Bronchial smooth muscle cell (primary cell): ENCODE measurements around the gene NUP62. TPM values are rescaled to one million over a fixed set of nuclear protein-coding genes. Genes with fewer than 3 reads are reported as not detected.

Experiments used
- total RNA-seq: library from RNA; depleted of rRNA; stranded (reverse); fragments of >200 nt; gene quantifications from 2 replicates; pipeline ENCODE4 v1.2.1, GENCODE V29; 2014

Gene NUP62
- 13.7 and 14.3 TPM in 2 replicates for total RNA-seq

GRCh38 chr19:49929121-49929610 lies at the start of gene NUP62, which contains the start of gene ATF5:
NUP62 (minus strand) TSS chr19:49929504; CDS start chr19:49909807, 19,697 bp downstream.
ATF5 (plus strand) TSS chr19:49929205; CDS start chr19:49930851, 1,646 bp downstream.

DNA sequence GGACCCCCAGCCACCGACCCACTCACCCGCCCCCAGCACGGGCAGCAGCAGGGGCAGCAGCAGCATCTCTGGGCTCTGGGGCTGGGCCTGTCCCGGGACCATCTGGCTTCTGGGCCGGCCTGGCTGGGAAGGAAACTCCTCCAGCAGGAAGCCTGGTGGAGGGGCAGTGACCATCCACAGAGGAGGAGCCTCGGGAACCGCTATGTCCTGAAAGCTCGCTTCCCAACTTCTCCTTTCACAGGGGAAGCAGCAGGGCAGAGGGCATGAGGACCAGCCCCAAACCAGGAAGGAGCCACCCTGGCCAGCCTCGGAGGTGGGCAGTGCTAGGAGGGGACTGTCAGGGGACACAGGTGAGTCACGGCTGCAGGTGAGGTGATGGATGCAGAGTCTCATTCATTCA lies 31.7 kb upstream of the NUP62 start, which contains the start of gene SIGLEC11:
SIGLEC11 (minus strand) TSS at position 193 of the 400 bp plus-strand sequence; CDS start at position 102, 91 bp downstream.

DNA sequence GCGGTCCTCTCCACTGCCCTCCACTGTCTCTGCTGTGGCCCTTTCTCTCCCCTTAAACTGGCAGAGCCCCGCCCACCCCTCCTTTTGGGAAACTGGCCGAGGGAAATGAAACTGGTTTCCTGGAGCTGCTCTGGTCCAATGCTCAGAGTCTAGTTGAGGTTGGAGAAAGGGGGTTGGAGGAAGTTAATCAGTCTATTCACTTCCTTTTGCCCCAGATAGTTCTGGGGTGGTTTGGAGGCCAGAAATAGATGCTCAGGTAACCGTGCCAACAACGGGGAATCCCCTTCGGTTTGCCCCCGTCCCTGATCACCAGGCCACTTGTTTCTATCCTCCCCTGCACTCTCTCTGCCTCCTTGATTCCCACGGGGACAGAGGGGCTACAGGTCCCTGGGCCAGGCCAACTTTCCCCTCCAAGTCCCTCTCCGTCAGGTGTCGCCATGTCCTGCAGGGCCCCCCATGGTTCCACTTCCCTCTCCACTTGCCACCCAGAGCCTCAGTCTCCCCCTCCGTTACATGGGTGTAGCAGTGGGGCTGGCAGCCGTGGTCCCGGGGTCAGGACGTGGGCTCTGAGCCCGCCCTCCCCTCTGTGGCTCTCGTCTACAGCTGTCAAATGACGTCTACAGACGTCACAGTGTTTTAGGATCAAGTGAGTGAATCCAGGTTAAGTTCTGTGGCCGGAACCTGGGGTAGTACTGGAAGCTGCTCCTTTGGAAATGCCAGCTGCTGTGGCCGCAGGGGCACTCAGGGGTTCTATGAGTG lies 32.3 kb downstream of the NUP62 start, which contains the start of gene IL4I1:
IL4I1 (minus strand) TSS at position 25 of the 759 bp plus-strand sequence. CDS start 727 bp downstream, outside the sequence.

DNA sequence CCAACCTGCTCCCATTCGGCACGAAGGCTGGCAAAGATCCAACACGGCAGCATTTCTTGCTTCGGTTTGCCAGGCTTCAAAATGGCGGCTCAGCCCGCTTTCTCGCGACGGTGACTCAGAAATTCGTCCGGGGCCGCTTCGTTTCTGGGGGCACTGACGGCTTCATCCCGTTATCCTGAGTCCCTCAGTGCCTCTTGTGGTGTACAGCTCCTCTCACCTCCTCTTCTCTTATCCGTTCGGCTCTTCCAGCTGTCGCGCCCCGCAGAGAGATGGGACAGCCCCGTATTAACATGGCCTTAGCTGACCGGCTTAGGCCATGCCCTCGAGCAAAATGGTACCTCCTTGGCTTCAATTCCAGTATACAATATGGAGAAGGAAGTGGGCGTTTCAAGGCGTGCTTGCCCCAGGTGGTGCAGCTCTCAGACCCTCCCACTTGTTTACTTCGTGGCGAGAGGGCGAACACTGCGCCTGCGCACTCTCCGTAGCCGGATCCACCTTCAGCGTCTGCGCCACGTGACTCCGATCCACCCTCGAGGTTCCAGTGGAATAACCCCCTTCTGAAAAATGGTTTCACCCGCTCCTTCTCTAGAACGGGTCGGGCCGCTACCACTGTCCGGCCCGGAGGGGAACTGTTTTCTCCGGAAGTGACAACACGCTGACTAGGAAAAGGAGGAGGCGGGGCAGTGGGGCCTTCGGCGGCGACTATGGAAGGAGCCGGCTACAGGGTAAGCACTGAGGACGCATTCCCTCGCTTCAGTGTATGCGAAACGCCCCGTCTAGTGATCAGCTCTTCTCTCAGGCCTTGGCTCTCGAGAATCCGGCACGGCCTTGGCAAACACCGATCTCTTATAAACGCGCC lies 52.1 kb downstream of the NUP62 start, which contains the start of the genes AKT1S1 and TBC1D17:
AKT1S1 (minus strand) TSS at position 336 of the 859 bp plus-strand sequence. CDS start 4,060 bp downstream, outside the sequence.
TBC1D17 (plus strand) TSS at position 683 of the 859 bp plus-strand sequence; CDS start at position 705, 22 bp downstream.

DNA sequence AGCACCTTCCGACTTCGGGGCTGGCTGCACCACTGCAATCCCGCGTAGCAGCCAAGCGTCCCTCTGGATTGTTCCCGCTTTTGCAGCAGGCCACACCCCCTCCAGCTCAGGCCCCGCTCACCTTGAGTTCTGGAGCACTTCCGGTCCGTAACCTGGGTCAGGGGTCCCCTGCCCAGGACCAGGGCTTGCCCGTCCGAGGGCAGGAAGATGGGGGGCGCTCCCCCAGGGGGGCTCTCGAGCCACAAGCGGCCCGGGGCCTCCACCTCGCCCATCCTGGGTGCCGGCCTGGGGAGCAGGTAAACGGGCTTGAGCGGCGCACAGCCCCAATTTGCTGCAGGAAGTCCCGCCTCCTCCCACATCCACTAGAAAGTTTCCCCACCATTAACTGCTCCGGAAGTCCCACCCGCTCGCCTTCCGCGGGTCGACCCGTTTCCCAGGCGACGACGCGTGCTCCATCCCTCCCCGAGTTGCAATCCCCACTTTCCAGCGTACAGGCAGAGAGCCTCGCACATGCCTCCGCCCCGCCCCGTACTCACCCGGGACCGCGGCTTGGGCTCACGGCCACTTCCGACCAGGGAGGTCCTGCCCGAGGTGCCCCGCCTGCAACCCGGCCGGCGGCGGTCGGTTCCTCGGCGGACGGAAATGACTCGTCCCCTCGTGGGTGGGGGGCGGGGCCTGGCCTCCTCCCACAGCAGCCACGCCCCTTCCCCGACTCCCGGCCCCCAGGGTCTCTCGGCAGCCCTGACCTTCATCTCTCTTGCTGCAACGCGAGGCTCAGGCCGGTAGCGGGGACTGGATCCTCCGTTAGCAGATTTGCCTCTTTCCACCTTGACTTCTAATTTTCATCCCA lies 62.1 kb downstream of the NUP62 start, which contains the start of gene PNKP:
PNKP (minus strand) TSS at position 644 of the 850 bp plus-strand sequence; CDS start at position 272, 372 bp downstream.

Other genes starting within 250 kb of the NUP62 start
- gene ADM5, start 239.9 kb downstream of the NUP62 start, total RNA-seq = 0.17 and 0.47 TPM in 2 replicates
- 26.6 and 34.5 TPM in 2 replicates for gene CPT1C, start 238.4 kb downstream of the NUP62 start, total RNA-seq
- 0.26 and 0.32 TPM in 2 replicates for gene TSKS, start 166.2 kb downstream of the NUP62 start, total RNA-seq
- gene AP2A1, start 162.5 kb downstream of the NUP62 start, total RNA-seq = 69.2 and 78.0 TPM in 2 replicates
- 28.5 and 33.1 TPM in 2 replicates for gene FUZ, start 116.2 kb downstream of the NUP62 start, total RNA-seq
- gene MED25, start 111.2 kb downstream of the NUP62 start, total RNA-seq = 13.2 and 13.3 TPM in 2 replicates
- gene PTOV1, start 78.3 kb downstream of the NUP62 start, total RNA-seq = 61.8 and 67.4 TPM in 2 replicates
- gene PNKP, start 61.9 kb downstream of the NUP62 start, total RNA-seq = 31.1 and 38.3 TPM in 2 replicates
- 9.2 and 9.6 TPM in 2 replicates for gene AKT1S1, start 52.1 kb downstream of the NUP62 start, total RNA-seq
- gene TBC1D17, start 51.8 kb downstream of the NUP62 start, total RNA-seq = 10.8 and 11.5 TPM in 2 replicates
- 0.47 and 0.52 TPM in 2 replicates for gene IL4I1, start 32.6 kb downstream of the NUP62 start, total RNA-seq
- gene ATF5, start 299 bp downstream of the NUP62 start, total RNA-seq = 11.7 and 32.0 TPM in 2 replicates
- gene SIGLEC11, start 31.7 kb upstream of the NUP62 start, total RNA-seq = not detected in 2 replicates
- 17.7 and 19.4 TPM in 2 replicates for gene VRK3, start 95.9 kb upstream of the NUP62 start, total RNA-seq
- 4.6 and 5.5 TPM in 2 replicates for gene ZNF473, start 96.5 kb upstream of the NUP62 start, total RNA-seq
- not detected in 2 replicates for gene IZUMO2, start 233.8 kb upstream of the NUP62 start, total RNA-seq